Measurements from ENCODE around the gene AFF2.

DNA sequence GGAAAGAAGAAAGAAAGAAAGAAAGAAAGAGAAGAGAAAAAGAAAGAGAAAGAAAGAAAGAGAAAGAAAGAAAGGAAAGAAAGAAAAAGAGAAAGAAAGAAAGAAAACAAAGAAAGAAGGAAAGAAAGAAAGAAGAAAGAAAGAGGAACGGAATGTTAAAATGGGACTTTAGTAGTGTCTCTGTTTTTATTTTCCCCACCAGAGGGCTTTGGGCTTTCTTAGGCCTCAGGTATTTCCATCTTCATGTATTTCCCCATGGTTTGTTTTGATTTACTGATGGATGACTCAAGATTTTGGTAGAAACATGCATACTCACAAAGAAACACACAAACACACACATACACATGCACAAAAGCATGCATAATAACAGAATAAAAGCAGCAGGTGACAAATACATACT lies 181.2 kb downstream of the AFF2 start:
- TF ChIP-seq CTCF (IDR thresholded peaks at IDR 0.05) (no peak), POLR2A (IDR thresholded peaks at IDR 0.05) (no peak)
